ENCODE data around the gene GAREM1. TPM values are rescaled to one million over a fixed set of nuclear protein-coding genes. Genes with fewer than 3 reads are reported as not detected.

The GAREM1 gene
- polyA plus RNA-seq, 1 of the 3 experiments (the other 2 are of a cell fraction) = 2.8 TPM

- TF ChIP-seq ZBTB33 (IDR thresholded peaks at IDR 0.05; ENCODE audit: borderline replicate concordance, low read depth) = no peak
- TF ChIP-seq RFX5 (IDR thresholded peaks at IDR 0.05; ENCODE audit: low read length) = no peak
- TF ChIP-seq FOXM1 (IDR thresholded peaks at IDR 0.05; ENCODE audit: low read depth) = no peak
These were observed 254.3 kb downstream of the GAREM1 start (continued) for GRCh38 chr18:32216390-32216789.

GRCh38 chr18:32213693-32214092 is 257.0 kb downstream of the GAREM1 start:
- no peaks in the 10 kb centered on the region for H3K36me3 ChIP-seq (replicated peaks in 1 of 2; ENCODE audit: control insufficient read depth in 1 of 2, insufficient read depth in 2 of 2, low read length in 1 of 2)
- DNase-seq = no peak
- TF ChIP-seq TCF12 (IDR thresholded peaks at IDR 0.05) (no peak), IRF3 (IDR thresholded peaks at IDR 0.05; ENCODE audit: low read depth, low read length) (no peak)
- H3K27ac ChIP-seq (ENCODE audit: low read depth in 2 of 2, low read length in 1 of 2) = no peak overlapping the region
- no peaks in the 10 kb centered on the region for H3K27me3 ChIP-seq (ENCODE audit: insufficient read depth)
- H3K4me3 ChIP-seq (ENCODE audit: low read depth in 2 of 2, low read length in 1 of 2) = no peak overlapping the region
- no peak overlapping the region for H3K9ac ChIP-seq
- no peaks in the 10 kb centered on the region for H3F3A ChIP-seq (replicated peaks; ENCODE audit: insufficient read depth)
- H3K9me2 ChIP-seq = no peaks in the 10 kb centered on the region
- WGBS (ENCODE audit: low lambda C conversion rate) = 29% methylated on average over 2 of the region's 2 CpGs
- ChIA-PET POLR2A (no interaction called here), CTCF (no interaction called here)
- no peak overlapping the region for H2AFZ ChIP-seq (ENCODE audit: low read depth)
- H3K9me3 ChIP-seq = no peaks in the 10 kb centered on the region
- H3K4me1 ChIP-seq (ENCODE audit: control insufficient read depth in 1 of 2, insufficient read depth in 2 of 2, low read depth in 1 of 2, low read length in 1 of 2) = no peaks in the 10 kb centered on the region; a peak in 1 of 4 replicates
- H4K20me1 ChIP-seq (ENCODE audit: insufficient read depth) = no peaks in the 10 kb centered on the region
- H3K4me2 ChIP-seq = no peak overlapping the region
- H3K79me2 ChIP-seq (ENCODE audit: insufficient read depth) = no peaks in the 10 kb centered on the region

Small RNA genes within 50 kb of the gene (small RNA-seq; reads per million reads assigned to genes)
- gene RF00019 = 0 reads per million in 7 experiments
